Breast epithelium (tissue), 3 donors: ENCODE data around the gene DCTN5.

Experiments
- CTCF ChIP-seq, 3 donors: fragments of 450-650 bp; IDR thresholded peaks; one replicate each; pipeline ENCODE4 v1.5.1; 2016 to 2017; ENCODE audit warnings: antibody characterized with exemption in 3 of 3, mild to moderate bottlenecking in 3 of 3, moderate library complexity in 3 of 3
- POLR2A ChIP-seq: fragments of 450-650 bp; IDR thresholded peaks from one replicate; pipeline ENCODE4 v1.6.1; 2016; ENCODE audit warnings: antibody characterized with exemption, mild to moderate bottlenecking, moderate library complexity
- POLR2AphosphoS5 ChIP-seq, 3 donors: sonication (generic); formaldehyde crosslinking; IDR thresholded peaks; one replicate each; pipeline ENCODE4 v1.6.1; 2017; ENCODE audit warnings: antibody characterized with exemption in 3 of 3

- TF ChIP-seq CTCF (IDR thresholded peaks at IDR 0.05): no peak
- TF ChIP-seq POLR2A: no peak
- no peak for TF ChIP-seq POLR2AphosphoS5 (IDR thresholded peaks at IDR 0.05)
Measured at GRCh38 chr16:23629516-23629915, 11.8 kb upstream of the DCTN5 start.
